ENCODE data around the gene SALL2.

DNA sequence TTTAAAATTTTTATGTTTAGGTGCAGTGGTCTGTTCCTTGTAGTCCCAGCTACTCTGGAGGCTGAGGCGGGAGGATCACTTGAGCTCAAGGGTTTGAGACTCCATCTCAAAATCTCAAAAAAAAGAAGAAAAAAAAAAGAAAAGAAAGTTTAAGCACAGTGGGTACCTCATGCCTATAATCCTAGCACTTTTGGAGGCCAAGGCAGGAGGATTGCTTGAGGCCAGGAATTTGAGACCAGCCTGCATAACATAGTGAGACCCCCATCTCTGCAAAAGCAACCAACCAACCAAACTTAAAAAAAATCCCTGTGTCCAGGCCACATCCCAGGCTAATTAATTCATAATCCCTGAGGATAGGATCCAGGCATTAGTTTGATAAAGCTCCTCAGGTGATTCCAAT lies 3.4 kb upstream of the SALL2 start:
- no peak for TF ChIP-seq EP300 (IDR thresholded peaks at IDR 0.05; ENCODE audit: borderline replicate concordance)
- TF ChIP-seq, protein P1, sequence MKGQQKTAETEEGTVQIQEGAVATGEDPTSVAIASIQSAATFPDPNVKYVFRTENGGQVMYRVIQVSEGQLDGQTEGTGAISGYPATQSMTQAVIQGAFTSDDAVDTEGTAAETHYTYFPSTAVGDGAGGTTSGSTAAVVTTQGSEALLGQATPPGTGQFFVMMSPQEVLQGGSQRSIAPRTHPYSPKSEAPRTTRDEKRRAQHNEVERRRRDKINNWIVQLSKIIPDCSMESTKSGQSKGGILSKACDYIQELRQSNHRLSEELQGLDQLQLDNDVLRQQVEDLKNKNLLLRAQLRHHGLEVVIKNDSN (IDR thresholded peaks at IDR 0.05) = no peak
- TF ChIP-seq, protein P2, sequence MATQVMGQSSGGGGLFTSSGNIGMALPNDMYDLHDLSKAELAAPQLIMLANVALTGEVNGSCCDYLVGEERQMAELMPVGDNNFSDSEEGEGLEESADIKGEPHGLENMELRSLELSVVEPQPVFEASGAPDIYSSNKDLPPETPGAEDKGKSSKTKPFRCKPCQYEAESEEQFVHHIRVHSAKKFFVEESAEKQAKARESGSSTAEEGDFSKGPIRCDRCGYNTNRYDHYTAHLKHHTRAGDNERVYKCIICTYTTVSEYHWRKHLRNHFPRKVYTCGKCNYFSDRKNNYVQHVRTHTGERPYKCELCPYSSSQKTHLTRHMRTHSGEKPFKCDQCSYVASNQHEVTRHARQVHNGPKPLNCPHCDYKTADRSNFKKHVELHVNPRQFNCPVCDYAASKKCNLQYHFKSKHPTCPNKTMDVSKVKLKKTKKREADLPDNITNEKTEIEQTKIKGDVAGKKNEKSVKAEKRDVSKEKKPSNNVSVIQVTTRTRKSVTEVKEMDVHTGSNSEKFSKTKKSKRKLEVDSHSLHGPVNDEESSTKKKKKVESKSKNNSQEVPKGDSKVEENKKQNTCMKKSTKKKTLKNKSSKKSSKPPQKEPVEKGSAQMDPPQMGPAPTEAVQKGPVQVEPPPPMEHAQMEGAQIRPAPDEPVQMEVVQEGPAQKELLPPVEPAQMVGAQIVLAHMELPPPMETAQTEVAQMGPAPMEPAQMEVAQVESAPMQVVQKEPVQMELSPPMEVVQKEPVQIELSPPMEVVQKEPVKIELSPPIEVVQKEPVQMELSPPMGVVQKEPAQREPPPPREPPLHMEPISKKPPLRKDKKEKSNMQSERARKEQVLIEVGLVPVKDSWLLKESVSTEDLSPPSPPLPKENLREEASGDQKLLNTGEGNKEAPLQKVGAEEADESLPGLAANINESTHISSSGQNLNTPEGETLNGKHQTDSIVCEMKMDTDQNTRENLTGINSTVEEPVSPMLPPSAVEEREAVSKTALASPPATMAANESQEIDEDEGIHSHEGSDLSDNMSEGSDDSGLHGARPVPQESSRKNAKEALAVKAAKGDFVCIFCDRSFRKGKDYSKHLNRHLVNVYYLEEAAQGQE (IDR thresholded peaks at IDR 0.05; ENCODE audit: low read depth) = no peak

Measured in Ishikawa (cell line).